ENCODE data around the gene LMO7.

The LMO7 gene

GRCh38 chr13:75902166-75903104 is 266.3 kb downstream of the LMO7 start:
- Histone ChIP-seq H3K4me3 (ENCODE audit: low read length in 2 of 2) (no peak overlapping the region), H2BK5ac (ENCODE audit: low read length) (no peak overlapping the region), H3K36me3 (replicated peaks in 1 of 2; ENCODE audit: control insufficient read depth in 2 of 2, insufficient read depth in 2 of 2, low read length in 2 of 2) (no peaks in the 10 kb centered on the region), H2BK12ac (ENCODE audit: low read length) (no peak overlapping the region), H4K8ac (ENCODE audit: low read depth, low read length) (no peak overlapping the region), H4K91ac (ENCODE audit: low read depth, low read length, poor library complexity) (no peak overlapping the region), H3K4me1 (ENCODE audit: control insufficient read depth in 2 of 2, insufficient read depth in 1 of 2, low read depth in 1 of 2, low read length in 2 of 2) (no peaks in the 10 kb centered on the region), H3K9me3 (replicated peaks in 1 of 2; ENCODE audit: control insufficient read depth in 2 of 2, insufficient read depth in 1 of 2, low read depth in 1 of 2, low read length in 2 of 2) (no peaks in the 10 kb centered on the region), H3K27ac (replicated peaks; ENCODE audit: low read length) (no peak overlapping the region), H3K14ac (ENCODE audit: low read length) (no peak overlapping the region), H3K79me1 (ENCODE audit: low read depth, low read length) (no peaks in the 10 kb centered on the region), H2BK15ac (ENCODE audit: low read length) (no peak overlapping the region), H2AK5ac (ENCODE audit: low read depth, low read length) (no peak overlapping the region), H2BK120ac (ENCODE audit: low read depth, low read length) (no peak overlapping the region), H3K4ac (ENCODE audit: low read length) (no peak overlapping the region), H2AFZ (ENCODE audit: low read length) (no peak overlapping the region), H3K4me2 (ENCODE audit: insufficient read depth, low read length, poor library complexity, severe bottlenecking) (no peak overlapping the region), H3K27me3 (ENCODE audit: control insufficient read depth in 3 of 3, insufficient read depth in 3 of 3, low read depth in 1 of 3, low read length in 3 of 3) (no peaks in the 10 kb centered on the region), H3K23ac (ENCODE audit: low read depth, low read length, poor library complexity) (no peak overlapping the region), H3K18ac (ENCODE audit: low read length) (no peak overlapping the region), H3K9ac (ENCODE audit: low read depth, low read length, poor library complexity) (no peak overlapping the region)
- DNase-seq (ENCODE audit: low spot score) = no peak
- WGBS, 2 donors (ENCODE audit: extremely low coverage in 2 of 2, insufficient read length in 2 of 2, insufficient replicate concordance in 1 of 2) = no CpG with 5 or more reads among the region's 8 CpGs

- H3K18ac ChIP-seq (ENCODE audit: low read length) = no peak overlapping the region
- DNase-seq (ENCODE audit: low spot score) = no peak
Observed at GRCh38 chr13:75904012-75904411, 267.9 kb downstream of the LMO7 start.

GRCh38 chr13:75906315-75906714 is 270.2 kb downstream of the LMO7 start:
- Histone ChIP-seq H3K4me2 (ENCODE audit: insufficient read depth, low read length, poor library complexity, severe bottlenecking) (no peak overlapping the region), H2AFZ (ENCODE audit: low read length) (no peak overlapping the region), H3K18ac (ENCODE audit: low read length) (no peak overlapping the region), H2AK5ac (ENCODE audit: low read depth, low read length) (no peak overlapping the region), H3K36me3 (replicated peaks in 1 of 2; ENCODE audit: control insufficient read depth in 2 of 2, insufficient read depth in 2 of 2, low read length in 2 of 2) (no peaks in the 10 kb centered on the region), H3K4me3 (ENCODE audit: low read length in 2 of 2) (no peak overlapping the region), H3K4me1 (ENCODE audit: control insufficient read depth in 2 of 2, insufficient read depth in 1 of 2, low read depth in 1 of 2, low read length in 2 of 2) (no peaks in the 10 kb centered on the region), H4K91ac (ENCODE audit: low read depth, low read length, poor library complexity) (no peak overlapping the region), H2BK5ac (ENCODE audit: low read length) (no peak overlapping the region), H2BK12ac (ENCODE audit: low read length) (no peak overlapping the region), H2BK15ac (ENCODE audit: low read length) (no peak overlapping the region), H3K9ac (ENCODE audit: low read depth, low read length, poor library complexity) (no peak overlapping the region), H3K9me3 (replicated peaks in 1 of 2; ENCODE audit: control insufficient read depth in 2 of 2, insufficient read depth in 1 of 2, low read depth in 1 of 2, low read length in 2 of 2) (no peaks in the 10 kb centered on the region), H3K79me1 (ENCODE audit: low read depth, low read length) (no peaks in the 10 kb centered on the region), H3K27ac (replicated peaks; ENCODE audit: low read length) (no peak overlapping the region), H3K27me3 (ENCODE audit: control insufficient read depth in 3 of 3, insufficient read depth in 3 of 3, low read depth in 1 of 3, low read length in 3 of 3) (no peaks in the 10 kb centered on the region), H3K14ac (ENCODE audit: low read length) (no peak overlapping the region), H3K4ac (ENCODE audit: low read length) (no peak overlapping the region), H3K23ac (ENCODE audit: low read depth, low read length, poor library complexity) (no peak overlapping the region), H2BK120ac (ENCODE audit: low read depth, low read length) (no peak overlapping the region), H4K8ac (ENCODE audit: low read depth, low read length) (no peak overlapping the region)
- no CpG with 5 or more reads among the region's 5 CpGs for WGBS, 2 donors (ENCODE audit: extremely low coverage in 2 of 2, insufficient read length in 2 of 2, insufficient replicate concordance in 1 of 2)
- DNase-seq (ENCODE audit: low spot score) = no peak

More at GRCh38 chr13:75904012-75904411, 267.9 kb downstream of the LMO7 start:
- Histone ChIP-seq H2BK120ac (ENCODE audit: low read depth, low read length) (no peak overlapping the region), H3K4me3 (ENCODE audit: low read length in 2 of 2) (no peak overlapping the region), H4K91ac (ENCODE audit: low read depth, low read length, poor library complexity) (no peak overlapping the region), H2BK12ac (ENCODE audit: low read length) (no peak overlapping the region), H3K14ac (ENCODE audit: low read length) (no peak overlapping the region), H3K4me1 (ENCODE audit: control insufficient read depth in 2 of 2, insufficient read depth in 1 of 2, low read depth in 1 of 2, low read length in 2 of 2) (no peaks in the 10 kb centered on the region), H2BK5ac (ENCODE audit: low read length) (no peak overlapping the region), H3K9ac (ENCODE audit: low read depth, low read length, poor library complexity) (no peak overlapping the region), H3K27me3 (ENCODE audit: control insufficient read depth in 3 of 3, insufficient read depth in 3 of 3, low read depth in 1 of 3, low read length in 3 of 3) (no peaks in the 10 kb centered on the region), H2AFZ (ENCODE audit: low read length) (no peak overlapping the region), H3K4me2 (ENCODE audit: insufficient read depth, low read length, poor library complexity, severe bottlenecking) (no peak overlapping the region), H3K4ac (ENCODE audit: low read length) (no peak overlapping the region), H4K8ac (ENCODE audit: low read depth, low read length) (no peak overlapping the region), H2BK15ac (ENCODE audit: low read length) (no peak overlapping the region), H3K9me3 (replicated peaks in 1 of 2; ENCODE audit: control insufficient read depth in 2 of 2, insufficient read depth in 1 of 2, low read depth in 1 of 2, low read length in 2 of 2) (no peaks in the 10 kb centered on the region), H3K27ac (replicated peaks; ENCODE audit: low read length) (no peak overlapping the region), H3K36me3 (replicated peaks in 1 of 2; ENCODE audit: control insufficient read depth in 2 of 2, insufficient read depth in 2 of 2, low read length in 2 of 2) (no peaks in the 10 kb centered on the region), H3K23ac (ENCODE audit: low read depth, low read length, poor library complexity) (no peak overlapping the region), H3K79me1 (ENCODE audit: low read depth, low read length) (no peaks in the 10 kb centered on the region), H2AK5ac (ENCODE audit: low read depth, low read length) (no peak overlapping the region)
- no CpG with 5 or more reads among the region's 2 CpGs for WGBS, 2 donors (ENCODE audit: extremely low coverage in 2 of 2, insufficient read length in 2 of 2, insufficient replicate concordance in 1 of 2)

- no peaks in the 10 kb centered on the region for H3K36me3 ChIP-seq (replicated peaks in 1 of 2; ENCODE audit: control insufficient read depth in 2 of 2, insufficient read depth in 2 of 2, low read length in 2 of 2)
- DNase-seq (ENCODE audit: low spot score) = no peak
- no peak overlapping the region for H4K8ac ChIP-seq (ENCODE audit: low read depth, low read length)
- H3K4ac ChIP-seq (ENCODE audit: low read length) = no peak overlapping the region
- no peak overlapping the region for H2BK12ac ChIP-seq (ENCODE audit: low read length)
- H2BK5ac ChIP-seq (ENCODE audit: low read length) = no peak overlapping the region
- H3K23ac ChIP-seq (ENCODE audit: low read depth, low read length, poor library complexity) = no peak overlapping the region
- no peak overlapping the region for H3K4me2 ChIP-seq (ENCODE audit: insufficient read depth, low read length, poor library complexity, severe bottlenecking)
- H4K91ac ChIP-seq (ENCODE audit: low read depth, low read length, poor library complexity) = no peak overlapping the region
- no peaks in the 10 kb centered on the region for H3K9me3 ChIP-seq (replicated peaks in 1 of 2; ENCODE audit: control insufficient read depth in 2 of 2, insufficient read depth in 1 of 2, low read depth in 1 of 2, low read length in 2 of 2)
- no peak overlapping the region for H3K4me3 ChIP-seq (ENCODE audit: low read length in 2 of 2)
- no peak overlapping the region for H3K27ac ChIP-seq (replicated peaks; ENCODE audit: low read length)
- no peaks in the 10 kb centered on the region for H3K79me1 ChIP-seq (ENCODE audit: low read depth, low read length)
- WGBS, 2 donors (ENCODE audit: extremely low coverage in 2 of 2, insufficient read length in 2 of 2, insufficient replicate concordance in 1 of 2) = no CpG with 5 or more reads among the region's 5 CpGs
- H3K18ac ChIP-seq (ENCODE audit: low read length) = no peak overlapping the region
- H2AFZ ChIP-seq (ENCODE audit: low read length) = no peak overlapping the region
- no peaks in the 10 kb centered on the region for H3K4me1 ChIP-seq (ENCODE audit: control insufficient read depth in 2 of 2, insufficient read depth in 1 of 2, low read depth in 1 of 2, low read length in 2 of 2)
- no peak overlapping the region for H2BK15ac ChIP-seq (ENCODE audit: low read length)
- H2AK5ac ChIP-seq (ENCODE audit: low read depth, low read length) = no peak overlapping the region
- H3K27me3 ChIP-seq (ENCODE audit: control insufficient read depth in 3 of 3, insufficient read depth in 3 of 3, low read depth in 1 of 3, low read length in 3 of 3) = no peaks in the 10 kb centered on the region
- no peak overlapping the region for H3K14ac ChIP-seq (ENCODE audit: low read length)
- H3K9ac ChIP-seq (ENCODE audit: low read depth, low read length, poor library complexity) = no peak overlapping the region
- no peak overlapping the region for H2BK120ac ChIP-seq (ENCODE audit: low read depth, low read length)
Observed at GRCh38 chr13:75907044-75907443, 270.9 kb downstream of the LMO7 start.
